Hypothalamus (tissue), 51 donors: ENCODE data around the gene NTMT1.
"Not testable (repeated sequence)": the region's sequence is repeated elsewhere in the genome, so short reads cannot be mapped to it uniquely, and the experiment has no call there.

ENCODE experiments used
- DNase-seq, 51 donors: peaks; one replicate each; lab custom pipeline; 2025; lab: John Stamatoyannopoulos, UW

NTMT1 gene

GRCh38 chr9:129633848-129634247 lies 7.9 kb downstream of the NTMT1 start:
- no peak for DNase-seq

DNA sequence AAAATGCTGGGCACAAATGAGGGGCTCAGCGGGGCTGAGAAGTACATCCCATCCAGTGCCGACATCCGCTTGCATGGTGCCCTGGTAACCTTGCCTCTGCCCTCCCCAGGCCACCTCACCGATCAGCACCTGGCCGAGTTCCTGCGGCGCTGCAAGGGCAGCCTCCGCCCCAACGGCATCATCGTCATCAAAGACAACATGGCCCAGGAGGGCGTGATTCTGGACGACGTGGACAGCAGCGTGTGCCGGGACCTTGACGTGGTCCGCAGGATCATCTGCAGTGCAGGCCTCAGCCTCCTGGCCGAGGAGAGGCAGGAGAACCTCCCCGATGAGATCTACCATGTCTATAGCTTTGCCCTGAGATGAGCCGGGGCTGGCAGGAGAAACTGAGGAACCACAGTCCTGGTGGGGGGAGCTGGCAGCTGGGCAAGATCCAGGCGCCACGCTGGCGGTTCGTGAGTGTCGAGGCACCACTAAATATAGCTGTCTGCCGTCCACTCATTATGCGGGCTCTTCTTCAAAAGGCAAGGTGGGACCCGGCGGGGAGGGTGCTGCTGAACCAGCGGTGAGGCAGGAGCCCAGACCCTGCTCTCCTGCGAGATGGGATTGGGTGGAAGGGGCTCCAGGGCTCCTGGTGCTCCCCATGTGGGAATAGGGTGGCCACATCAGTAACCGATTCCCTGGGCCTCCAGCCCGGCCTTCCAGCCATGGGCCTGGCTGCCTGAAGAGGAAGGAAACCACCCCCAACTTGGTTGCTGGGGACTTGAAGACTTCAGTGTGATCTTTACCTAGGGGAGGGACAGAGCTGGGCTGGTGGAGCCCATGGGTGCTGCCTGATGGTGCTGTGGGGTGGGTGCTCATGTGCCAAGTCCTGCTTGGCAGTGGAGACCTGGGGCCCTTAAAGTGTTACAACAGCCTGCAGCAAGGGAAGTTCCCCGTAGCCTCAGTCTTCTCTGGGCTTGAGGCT lies 9.4 kb downstream of the NTMT1 start:
- DNase-seq, result no peak

GRCh38 chr9:129636343-129636742 lies 10.4 kb downstream of the NTMT1 start:
- DNase-seq, result not testable (repeated sequence)

DNA sequence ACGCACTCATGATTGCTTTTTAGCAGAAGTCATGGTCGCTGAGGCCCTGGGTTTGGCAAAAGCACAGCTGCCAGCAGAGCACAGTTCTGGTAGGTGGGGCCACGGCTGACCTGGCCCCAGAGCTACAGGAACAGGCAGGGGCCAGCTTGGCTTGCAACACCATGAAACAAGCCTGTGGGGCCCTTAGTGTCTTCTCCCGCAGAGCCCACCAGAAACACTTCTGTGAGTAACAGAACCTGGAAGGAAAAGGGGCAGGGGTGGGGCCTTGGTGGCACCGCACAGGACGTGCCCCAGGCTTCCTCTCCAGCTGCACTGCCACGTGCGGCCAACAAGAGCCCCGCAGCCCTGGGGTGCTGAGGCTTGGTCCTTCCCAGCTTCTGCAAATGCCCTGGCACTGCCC lies 11.1 kb downstream of the NTMT1 start:
- no peak for DNase-seq

DNA sequence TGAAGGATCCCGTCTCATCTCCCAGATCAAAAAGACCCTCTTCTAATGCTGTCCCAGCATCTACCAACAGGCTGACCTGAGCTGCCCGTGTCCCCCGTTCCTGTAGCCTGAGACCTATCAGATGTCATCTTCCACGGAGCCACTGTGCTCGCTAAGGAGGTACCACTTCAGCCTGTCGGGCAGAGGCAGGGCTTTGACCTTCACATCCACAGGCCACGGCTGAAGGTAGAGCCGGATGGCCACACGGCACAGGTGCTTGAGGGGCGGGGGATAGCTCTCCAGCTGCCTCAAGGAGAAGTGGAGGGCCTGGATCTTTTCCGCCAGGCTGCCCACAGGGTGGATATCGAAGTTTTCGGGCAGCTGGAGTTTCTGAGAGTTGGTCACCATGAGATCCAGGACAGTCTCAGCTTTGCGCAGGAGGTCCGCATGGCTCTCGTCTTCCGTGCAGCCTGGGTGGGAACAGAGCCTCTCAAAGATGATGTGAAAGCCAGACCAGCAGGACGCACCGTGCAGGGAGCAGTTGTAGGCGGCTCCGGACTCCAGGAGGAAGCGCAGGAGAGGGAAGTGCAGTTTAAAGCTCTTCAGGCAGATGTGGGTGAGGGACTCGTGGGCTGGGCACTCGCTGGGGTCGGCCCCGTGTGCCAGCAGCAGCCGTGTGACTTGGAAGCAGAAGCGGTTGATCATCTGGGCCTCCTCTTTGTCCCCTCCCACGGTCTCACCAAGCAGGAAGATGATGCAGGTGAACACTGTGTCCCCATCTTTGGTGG lies 11.9 kb downstream of the NTMT1 start:
- no peak for DNase-seq

DNA sequence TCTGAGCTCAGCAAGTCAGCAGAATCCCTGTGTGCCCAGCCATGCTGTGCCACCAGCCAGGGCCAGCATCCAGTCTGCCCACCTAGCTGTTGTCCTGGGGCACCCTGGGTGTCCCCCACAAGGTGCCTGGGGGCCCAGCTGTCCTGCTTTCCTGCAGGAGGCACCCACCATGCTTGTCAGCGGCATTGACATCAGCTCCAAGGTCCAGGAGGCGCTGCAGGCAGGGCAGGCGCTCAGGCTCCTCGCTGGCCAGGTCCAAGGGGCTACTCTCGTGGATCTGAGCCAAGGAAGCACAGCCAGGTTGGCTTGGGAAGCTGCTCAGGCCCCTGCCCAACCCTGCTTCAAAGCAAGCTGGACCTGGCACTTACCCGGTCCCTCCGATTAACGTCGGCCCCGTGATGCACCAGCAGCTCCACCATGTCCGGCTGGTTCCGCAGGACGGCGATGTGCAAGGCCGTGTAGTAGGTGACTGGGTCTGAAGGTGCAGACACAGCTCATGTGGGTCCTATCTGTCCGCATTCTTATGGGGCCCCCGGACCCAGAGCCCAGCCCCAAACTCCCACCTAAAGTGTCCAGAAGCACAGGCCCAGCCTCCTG lies 13.2 kb downstream of the NTMT1 start:
- no peak for DNase-seq

DNA sequence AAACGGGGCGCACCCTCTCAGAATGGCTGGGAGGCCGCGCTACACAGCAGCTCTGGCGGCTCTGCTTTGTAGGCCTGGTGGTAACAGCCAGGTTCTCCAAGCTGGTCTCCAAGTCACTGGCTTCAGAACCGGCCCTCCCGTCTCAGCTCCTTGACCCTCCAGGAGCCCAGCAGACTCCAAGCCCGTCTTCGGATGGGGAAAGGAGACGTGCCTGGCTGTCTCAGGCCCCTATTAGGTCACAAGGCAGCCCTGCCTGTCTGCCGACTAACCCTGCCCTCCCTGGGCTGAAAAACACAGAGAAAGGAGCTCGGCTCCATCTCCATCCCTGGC lies 13.8 kb downstream of the NTMT1 start:
- no peak for DNase-seq

DNA sequence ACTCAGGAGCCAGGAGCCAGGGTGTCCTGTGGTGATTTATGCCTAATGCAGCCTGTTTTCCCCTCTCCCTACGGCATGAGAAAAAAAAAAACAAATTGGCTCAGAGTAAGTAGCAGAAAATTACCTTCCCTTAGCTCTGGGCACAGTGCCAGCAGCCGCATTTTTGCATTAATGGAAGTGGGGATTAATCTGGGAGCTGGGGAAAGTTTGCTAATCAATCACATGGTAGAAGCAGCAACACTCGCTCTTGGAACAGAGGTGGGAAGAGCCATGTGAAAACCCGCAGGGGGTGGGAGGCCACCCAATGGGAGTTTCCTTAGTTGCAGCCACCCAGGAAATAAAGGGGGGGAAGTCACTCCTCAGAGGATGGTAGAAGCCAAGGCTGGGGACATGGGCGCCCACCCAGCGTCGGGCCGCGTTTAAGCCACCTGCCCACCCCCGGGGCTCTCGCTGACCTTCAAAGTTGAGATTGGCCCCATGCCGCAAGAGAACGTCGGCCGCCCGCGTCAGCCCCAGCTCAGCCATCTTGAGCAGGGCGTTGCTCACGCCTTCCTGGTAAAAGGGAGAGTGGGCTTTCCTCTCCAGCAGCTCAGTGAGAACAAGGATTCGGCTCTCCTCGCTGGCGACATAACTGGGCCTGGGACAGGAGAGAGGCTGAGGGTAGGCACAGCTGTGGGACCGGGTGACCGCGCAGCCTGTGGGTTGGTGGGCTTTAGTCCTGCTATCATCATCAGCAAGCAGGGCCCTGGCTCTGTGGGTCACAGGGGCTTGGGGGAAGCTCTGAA lies 14.3 kb downstream of the NTMT1 start:
- peak in 12 of 51 donors; percentile 13 to 60 (median 34) for DNase-seq

DNA sequence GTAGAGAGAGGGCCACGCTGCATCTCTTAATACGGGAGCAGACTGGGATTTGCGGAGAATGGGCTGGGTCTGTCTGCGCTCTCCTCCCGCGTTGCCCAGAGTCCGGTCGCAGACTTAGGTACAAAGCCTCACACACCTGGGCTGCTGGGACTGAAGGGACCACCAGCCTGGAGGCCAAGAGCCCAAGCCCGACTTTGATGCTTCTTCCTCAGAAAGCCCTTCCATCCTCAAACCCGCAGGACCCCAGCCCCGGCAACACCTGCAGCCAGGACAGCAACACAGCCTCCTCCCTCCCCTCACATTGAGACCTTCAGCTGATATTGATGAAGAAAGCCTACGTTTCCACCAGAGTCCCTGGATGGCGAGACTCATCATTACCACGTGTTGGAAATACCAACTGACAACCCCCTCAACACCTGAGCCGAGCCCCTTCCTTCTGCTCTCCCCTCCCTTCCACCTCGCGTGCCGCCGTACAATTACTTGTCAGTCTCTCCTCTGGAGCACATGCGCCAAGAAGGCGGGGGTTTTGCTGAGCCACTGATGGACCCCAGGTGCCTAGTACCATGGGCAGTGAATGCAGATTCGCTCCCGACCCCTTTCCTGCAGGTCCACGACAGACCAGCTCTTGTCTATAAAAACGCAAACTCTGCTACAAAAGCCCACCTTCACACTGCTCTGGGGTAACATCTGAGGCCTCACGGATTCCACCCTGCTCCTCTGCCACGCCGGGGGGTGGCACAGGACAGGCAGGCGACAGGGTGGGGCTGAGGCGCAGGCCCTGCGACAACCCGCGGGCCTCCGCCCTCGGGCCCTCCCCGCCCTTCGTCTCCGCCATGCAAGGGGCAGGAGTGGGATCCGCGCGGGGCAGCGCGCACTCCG lies 15.1 kb downstream of the NTMT1 start:
- no peak for DNase-seq

- peak; percentile 78 to 99 (median 92) for DNase-seq
Measured at GRCh38 chr9:129641750-129642585, 16.0 kb downstream of the NTMT1 start, which contains the start of gene ASB6. Gene ASB6, minus strand, starts transcription at chr9:129642151. Its CDS starts 152 bp downstream, at chr9:129641999.

DNA sequence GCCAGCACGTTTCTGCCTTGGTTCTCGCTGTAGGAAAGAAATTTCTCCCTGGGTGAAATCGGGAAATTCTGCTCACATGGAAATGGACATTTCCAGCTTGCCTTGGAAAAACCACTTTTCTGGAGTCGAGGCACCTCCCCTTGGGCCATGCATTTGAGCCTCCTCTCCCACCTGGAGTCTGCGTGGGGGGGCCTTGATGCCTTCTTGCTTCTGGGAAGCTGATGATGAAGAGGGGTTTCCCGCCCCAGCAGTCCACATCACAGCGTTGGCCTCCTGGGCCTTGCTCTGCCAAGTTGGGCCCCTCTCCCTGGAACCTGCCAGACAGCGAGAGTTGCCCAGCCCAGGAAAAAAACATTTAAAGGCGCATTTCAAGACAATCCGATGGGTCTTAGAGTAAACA lies 17.7 kb downstream of the NTMT1 start:
- DNase-seq, result no peak

GRCh38 chr9:129644365-129644764 lies 18.4 kb downstream of the NTMT1 start:
- no peak for DNase-seq

GRCh38 chr9:129644902-129645301 lies 18.9 kb downstream of the NTMT1 start:
- DNase-seq, result no peak

- DNase-seq, result no peak
Measured at GRCh38 chr9:129646252-129646651, 20.3 kb downstream of the NTMT1 start.

- DNase-seq, result no peak
Measured at GRCh38 chr9:129646654-129647053, 20.7 kb downstream of the NTMT1 start.

DNA sequence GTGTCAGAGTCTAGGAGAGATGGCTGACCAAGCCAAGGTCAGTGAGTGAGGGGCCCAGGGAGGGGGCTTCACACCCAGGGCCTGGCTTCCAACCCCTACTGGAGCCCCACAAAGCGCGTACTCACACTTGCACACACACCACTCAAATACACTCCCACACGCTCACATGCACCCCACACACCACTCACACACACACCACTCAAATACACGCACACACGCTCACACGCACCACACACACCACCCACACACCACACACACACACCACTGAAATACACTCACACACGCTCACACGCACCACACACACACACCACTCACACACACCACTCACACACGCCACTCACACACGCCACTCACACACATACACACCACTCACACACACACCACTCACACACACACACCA lies 21.7 kb downstream of the NTMT1 start:
- no peak for DNase-seq

DNA sequence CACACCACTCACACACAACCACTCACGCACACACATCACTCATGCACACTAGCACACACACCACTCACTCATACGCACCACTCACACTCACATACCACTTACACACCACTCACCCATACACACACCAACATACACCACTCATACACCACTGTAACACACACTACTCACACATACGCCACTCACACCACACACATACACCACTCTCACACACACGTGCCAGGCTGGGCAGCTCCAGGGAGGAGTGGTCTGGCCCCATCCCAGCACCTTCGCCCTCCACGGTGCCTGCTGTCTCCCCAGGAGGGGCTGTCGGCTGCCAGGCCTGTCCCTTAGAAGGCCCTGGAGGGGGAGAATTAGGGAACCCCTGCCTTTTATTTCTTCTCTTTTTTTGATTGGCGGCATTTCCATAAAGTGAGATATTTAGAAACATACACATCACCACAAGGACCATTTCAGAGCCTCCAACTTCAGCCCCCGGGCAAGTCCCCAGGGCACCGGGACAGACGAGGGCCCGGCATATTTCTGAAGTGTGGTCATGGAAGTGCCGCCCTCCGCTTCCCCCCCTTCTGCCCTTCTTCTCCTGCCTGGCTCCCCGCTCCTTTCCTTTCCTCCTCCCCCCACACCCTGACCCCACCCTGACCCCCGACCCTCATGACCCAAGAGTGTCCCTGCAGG lies 22.3 kb downstream of the NTMT1 start:
- no peak for DNase-seq

- no peak for DNase-seq
Measured at GRCh38 chr9:129648764-129649115, 22.8 kb downstream of the NTMT1 start.
